ES-I3 (cell line): Measurements from ENCODE around the gene SESN1.
A peak's percentile ranks its signal among the peaks of the same experiment; 100 is the strongest.
"Not testable (repeated sequence)": the region's sequence is repeated elsewhere in the genome, so short reads cannot be mapped to it uniquely, and the experiment has no call there.

Source experiments
- H3K36me3 ChIP-seq: 2 replicates; pipeline ENCODE4 v1.6.1; 2013; ENCODE audit warnings: mild to moderate bottlenecking, low read length, control low read depth, moderate library complexity; ENCODE audit not compliant: insufficient read depth
- H3K4me1 ChIP-seq: 2 replicates; pipeline ENCODE4 v1.6.1; 2013; ENCODE audit warnings: mild to moderate bottlenecking, control low read depth, low read length; ENCODE audit not compliant: insufficient read depth
- H3K9ac ChIP-seq: 2 replicates; pipeline ENCODE4 v1.6.1; 2013; ENCODE audit warnings: low read depth, mild to moderate bottlenecking, low read length, moderate library complexity
- H3K9me3 ChIP-seq: 2 replicates; pipeline ENCODE4 v1.6.1; 2013; ENCODE audit warnings: mild to moderate bottlenecking, low read length, moderate library complexity; ENCODE audit not compliant: control insufficient read depth, insufficient read depth

SESN1 gene

GRCh38 chr6:109094416-109095035 lies at the start of gene SESN1:
Gene SESN1 (minus strand): TSS chr6:109094846. CDS start chr6:109094073, 773 bp downstream.
- no peaks in the 10 kb centered on the region for H3K9me3 ChIP-seq
- no peaks in the 10 kb centered on the region for H3K36me3 ChIP-seq
- H3K9ac ChIP-seq: peak within 1 kb of the TSS; percentile 94
- peaks cover 4% of the 10 kb centered on the region; the same call in 1 of the 2 replicates for H3K4me1 ChIP-seq

- Histone ChIP-seq H3K4me1 (no peaks in the 10 kb centered on the region), H3K9me3 (no peaks in the 10 kb centered on the region), H3K36me3 (no peaks in the 10 kb centered on the region), H3K9ac (no peak overlapping the region)
Measured at GRCh38 chr6:109143191-109143590, 48.5 kb upstream of the SESN1 start.

GRCh38 chr6:109142067-109142466 lies 47.4 kb upstream of the SESN1 start:
- H3K4me1 ChIP-seq, H3K36me3 ChIP-seq, H3K9ac ChIP-seq, H3K9me3 ChIP-seq: not testable (repeated sequence)

GRCh38 chr6:109139109-109139508 lies 44.5 kb upstream of the SESN1 start:
- no peaks in the 10 kb centered on the region for H3K4me1 ChIP-seq
- no peak overlapping the region for H3K9ac ChIP-seq
- H3K9me3 ChIP-seq: no peaks in the 10 kb centered on the region
- no peaks in the 10 kb centered on the region for H3K36me3 ChIP-seq

GRCh38 chr6:109136530-109136929 lies 41.9 kb upstream of the SESN1 start:
- not testable (repeated sequence) for H3K36me3 ChIP-seq, H3K9ac ChIP-seq, H3K4me1 ChIP-seq

GRCh38 chr6:109136039-109136438 lies 41.4 kb upstream of the SESN1 start:
- not testable (repeated sequence) for H3K9ac ChIP-seq, H3K4me1 ChIP-seq, H3K9me3 ChIP-seq

More at GRCh38 chr6:109136530-109136929, 41.9 kb upstream of the SESN1 start:
- not testable (repeated sequence) for H3K9me3 ChIP-seq

GRCh38 chr6:109135600-109135999 lies 41.0 kb upstream of the SESN1 start:
- H3K4me1 ChIP-seq, H3K36me3 ChIP-seq, H3K9ac ChIP-seq, H3K9me3 ChIP-seq: not testable (repeated sequence)

More at GRCh38 chr6:109136039-109136438, 41.4 kb upstream of the SESN1 start:
- H3K36me3 ChIP-seq: not testable (repeated sequence)

- Histone ChIP-seq H3K9me3 (no peaks in the 10 kb centered on the region), H3K36me3 (no peaks in the 10 kb centered on the region), H3K9ac (no peak overlapping the region), H3K4me1 (no peaks in the 10 kb centered on the region)
Measured at GRCh38 chr6:109130065-109130464, 35.4 kb upstream of the SESN1 start.

GRCh38 chr6:109125504-109125903 lies 30.9 kb upstream of the SESN1 start:
- Histone ChIP-seq H3K9me3 (no peaks in the 10 kb centered on the region), H3K4me1 (no peaks in the 10 kb centered on the region), H3K36me3 (no peaks in the 10 kb centered on the region), H3K9ac (no peak overlapping the region)

- Histone ChIP-seq H3K4me1 (no peaks in the 10 kb centered on the region), H3K9me3 (no peaks in the 10 kb centered on the region), H3K36me3 (no peaks in the 10 kb centered on the region), H3K9ac (no peak overlapping the region)
Measured at GRCh38 chr6:109124219-109124618, 29.6 kb upstream of the SESN1 start.

GRCh38 chr6:109121411-109121810 lies 26.8 kb upstream of the SESN1 start:
- Histone ChIP-seq H3K4me1 (0 out of 2 replicates have a peak, but pooled peaks cover 5% of the 10 kb centered on the region), H3K9me3 (no peaks in the 10 kb centered on the region), H3K36me3 (no peaks in the 10 kb centered on the region), H3K9ac (no peak overlapping the region)

GRCh38 chr6:109118871-109119354 lies 24.3 kb upstream of the SESN1 start:
- H3K36me3 ChIP-seq: no peaks in the 10 kb centered on the region
- no peak overlapping the region for H3K9ac ChIP-seq
- no peaks in the 10 kb centered on the region for H3K9me3 ChIP-seq
- H3K4me1 ChIP-seq: 0 out of 2 replicates have a peak, but pooled peaks cover 5% of the 10 kb centered on the region

GRCh38 chr6:109118337-109118736 lies 23.7 kb upstream of the SESN1 start:
- H3K36me3 ChIP-seq: no peaks in the 10 kb centered on the region
- no peak overlapping the region for H3K9ac ChIP-seq
- H3K9me3 ChIP-seq: no peaks in the 10 kb centered on the region
- 0 out of 2 replicates have a peak, but pooled peaks cover 5% of the 10 kb centered on the region for H3K4me1 ChIP-seq

- Histone ChIP-seq H3K36me3 (no peaks in the 10 kb centered on the region), H3K4me1 (0 out of 2 replicates have a peak, but pooled peaks cover 5% of the 10 kb centered on the region), H3K9ac (no peak overlapping the region), H3K9me3 (no peaks in the 10 kb centered on the region)
Measured at GRCh38 chr6:109117346-109118035, 22.8 kb upstream of the SESN1 start.

- H3K9me3 ChIP-seq, H3K9ac ChIP-seq, H3K36me3 ChIP-seq: not testable (repeated sequence)
Measured at GRCh38 chr6:109112663-109113062, 18.0 kb upstream of the SESN1 start.

More at GRCh38 chr6:109112663-109113062, 18.0 kb upstream of the SESN1 start:
- H3K4me1 ChIP-seq: not testable (repeated sequence)
